ENCODE data around the gene DDI1.

The DDI1 gene

GRCh38 chr11:104075706-104076105 lies 39.3 kb downstream of the DDI1 start:
- Histone ChIP-seq H3K27me3 (ENCODE audit: control insufficient read depth in 1 of 2, insufficient read depth in 2 of 2, low read length in 2 of 2) (no peaks in the 10 kb centered on the region), H3K4me1 (ENCODE audit: control insufficient read depth in 1 of 2, insufficient read depth in 2 of 2, low read length in 2 of 2) (no peaks in the 10 kb centered on the region), H3K36me3 (ENCODE audit: control insufficient read depth in 1 of 2, insufficient read depth in 2 of 2, low read length in 2 of 2) (no peaks in the 10 kb centered on the region), H3K4me3 (ENCODE audit: low read depth in 1 of 2, low read length in 2 of 2) (no peak overlapping the region), H3K9me3 (ENCODE audit: control insufficient read depth in 1 of 2, low read length in 2 of 2) (no peaks in the 10 kb centered on the region), H3K9ac (ENCODE audit: low read depth in 1 of 2, low read length in 2 of 2) (no peak overlapping the region), H3K27ac (ENCODE audit: low read depth, low read length) (no peak overlapping the region)

- no peak overlapping the region for H3K4me3 ChIP-seq (ENCODE audit: low read depth in 1 of 2, low read length in 2 of 2)
- no peak overlapping the region for H3K27ac ChIP-seq (ENCODE audit: low read depth, low read length)
- H3K36me3 ChIP-seq (ENCODE audit: control insufficient read depth in 1 of 2, insufficient read depth in 2 of 2, low read length in 2 of 2), result no peaks in the 10 kb centered on the region
- no peaks in the 10 kb centered on the region for H3K9me3 ChIP-seq (ENCODE audit: control insufficient read depth in 1 of 2, low read length in 2 of 2)
- no peaks in the 10 kb centered on the region for H3K4me1 ChIP-seq (ENCODE audit: control insufficient read depth in 1 of 2, insufficient read depth in 2 of 2, low read length in 2 of 2)
- H3K27me3 ChIP-seq (ENCODE audit: control insufficient read depth in 1 of 2, insufficient read depth in 2 of 2, low read length in 2 of 2), result no peaks in the 10 kb centered on the region
- H3K9ac ChIP-seq (ENCODE audit: low read depth in 1 of 2, low read length in 2 of 2), result no peak overlapping the region
These were observed 40.0 kb downstream of the DDI1 start for GRCh38 chr11:104076455-104076854.

DNA sequence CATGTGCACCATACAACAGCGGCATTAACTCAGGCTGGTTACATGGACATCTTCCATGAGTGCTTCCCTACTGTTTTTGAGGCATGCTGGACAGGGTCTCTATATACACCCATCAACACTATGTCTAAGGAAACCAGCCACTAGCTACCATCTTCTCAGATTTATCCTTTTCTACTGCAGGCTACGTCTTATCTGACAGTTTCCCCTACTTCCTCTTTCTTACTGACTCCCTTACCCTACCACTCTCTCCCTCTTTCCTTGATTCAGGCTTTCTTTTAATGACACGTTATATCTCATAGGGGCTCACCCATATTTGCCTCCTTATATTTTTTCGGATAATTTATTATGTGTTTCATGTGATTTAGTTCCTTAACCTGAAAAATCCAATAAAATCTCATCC lies 41.8 kb downstream of the DDI1 start:
- Histone ChIP-seq H3K9ac (ENCODE audit: low read depth in 1 of 2, low read length in 2 of 2) (no peak overlapping the region), H3K36me3 (ENCODE audit: control insufficient read depth in 1 of 2, insufficient read depth in 2 of 2, low read length in 2 of 2) (no peaks in the 10 kb centered on the region), H3K27ac (ENCODE audit: low read depth, low read length) (no peak overlapping the region), H3K4me1 (ENCODE audit: control insufficient read depth in 1 of 2, insufficient read depth in 2 of 2, low read length in 2 of 2) (no peaks in the 10 kb centered on the region), H3K4me3 (ENCODE audit: low read depth in 1 of 2, low read length in 2 of 2) (no peak overlapping the region), H3K9me3 (ENCODE audit: control insufficient read depth in 1 of 2, low read length in 2 of 2) (no peaks in the 10 kb centered on the region), H3K27me3 (ENCODE audit: control insufficient read depth in 1 of 2, insufficient read depth in 2 of 2, low read length in 2 of 2) (no peaks in the 10 kb centered on the region)

- H3K27me3 ChIP-seq (ENCODE audit: control insufficient read depth in 1 of 2, insufficient read depth in 2 of 2, low read length in 2 of 2), result no peaks in the 10 kb centered on the region
- no peak overlapping the region for H3K27ac ChIP-seq (ENCODE audit: low read depth, low read length)
- no peak overlapping the region for H3K9ac ChIP-seq (ENCODE audit: low read depth in 1 of 2, low read length in 2 of 2)
- H3K4me1 ChIP-seq (ENCODE audit: control insufficient read depth in 1 of 2, insufficient read depth in 2 of 2, low read length in 2 of 2), result no peaks in the 10 kb centered on the region
- no peaks in the 10 kb centered on the region for H3K36me3 ChIP-seq (ENCODE audit: control insufficient read depth in 1 of 2, insufficient read depth in 2 of 2, low read length in 2 of 2)
- H3K9me3 ChIP-seq (ENCODE audit: control insufficient read depth in 1 of 2, low read length in 2 of 2), result no peaks in the 10 kb centered on the region
- H3K4me3 ChIP-seq (ENCODE audit: low read depth in 1 of 2, low read length in 2 of 2), result no peak overlapping the region
These were observed 42.6 kb downstream of the DDI1 start for GRCh38 chr11:104078995-104079394.

- no peaks in the 10 kb centered on the region for H3K27me3 ChIP-seq (ENCODE audit: control insufficient read depth in 1 of 2, insufficient read depth in 2 of 2, low read length in 2 of 2)
- H3K9me3 ChIP-seq (ENCODE audit: control insufficient read depth in 1 of 2, low read length in 2 of 2), result no peaks in the 10 kb centered on the region
- no peak overlapping the region for H3K4me3 ChIP-seq (ENCODE audit: low read depth in 1 of 2, low read length in 2 of 2)
- H3K36me3 ChIP-seq (ENCODE audit: control insufficient read depth in 1 of 2, insufficient read depth in 2 of 2, low read length in 2 of 2), result no peaks in the 10 kb centered on the region
- no peak overlapping the region for H3K9ac ChIP-seq (ENCODE audit: low read depth in 1 of 2, low read length in 2 of 2)
- no peak overlapping the region for H3K27ac ChIP-seq (ENCODE audit: low read depth, low read length)
- H3K4me1 ChIP-seq (ENCODE audit: control insufficient read depth in 1 of 2, insufficient read depth in 2 of 2, low read length in 2 of 2), result no peaks in the 10 kb centered on the region
These were observed 50.2 kb downstream of the DDI1 start for GRCh38 chr11:104086621-104087020.
